Sciatic nerve (tissue), 2 donors: ENCODE results near the gene MUC5AC. TPM values are rescaled to one million over a fixed set of nuclear protein-coding genes. Genes with fewer than 3 reads are reported as not detected.
A peak's percentile ranks its signal among the peaks of the same experiment; 100 is the strongest.

Experiments
- ATAC-seq: fragments of 200-7000 bp; cut with Tn5 transposase; one replicate; pipeline ENCODE4 v1.9.1; 2020; ENCODE audit warnings: mild to moderate bottlenecking, moderate library complexity
- DNase-seq: peaks from one replicate; pipeline ENCODE4 v3.0.0-alpha.2; 2020; ENCODE audit warnings: low spot score
- intact Hi-C: fragments of 100-400 bp; cut with DNase I; formaldehyde crosslinking; loops from one replicate; pipeline ENCODE4 v1.14.2; 2022
- total RNA-seq: library from RNA; stranded (reverse); fragmentation: NEBNext Ultra II Directional; extraction: Animal tissue kit (Norgen Biotek cat#: 25700); gene quantifications from one replicate; pipeline ENCODE4 v1.2.1, GENCODE V29; 2021
- donor health status: DM: no; HTN: no; CAD: no.
- donor health status: DM: no; HTN: no; CAD: no.

MUC5AC gene
- total RNA-seq, 1 donor from 2014 or later = 0.27 TPM

DNA sequence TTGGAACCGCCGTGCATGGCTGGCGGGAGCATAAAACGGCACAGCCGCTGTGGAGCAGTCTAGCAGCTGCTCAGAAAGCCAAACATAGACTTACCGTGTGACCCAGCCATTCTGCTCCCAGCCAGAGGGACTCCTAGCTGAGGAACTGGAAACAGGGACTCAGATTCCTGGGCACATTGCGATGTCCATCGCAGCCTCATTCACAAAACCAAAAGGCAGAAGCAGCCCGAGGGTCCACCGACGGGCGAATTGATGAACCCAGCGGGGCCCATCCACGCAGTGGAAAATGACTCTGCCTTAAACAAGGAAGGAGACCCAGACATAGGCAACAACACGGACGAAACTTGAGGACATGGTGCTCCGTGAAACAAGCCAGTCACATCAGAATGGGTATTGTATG, 59.4 kb downstream of the MUC5AC start:
- ATAC-seq (no peak), DNase-seq (peak; percentile 22)
- intact Hi-C loops = no loop called here

DNA sequence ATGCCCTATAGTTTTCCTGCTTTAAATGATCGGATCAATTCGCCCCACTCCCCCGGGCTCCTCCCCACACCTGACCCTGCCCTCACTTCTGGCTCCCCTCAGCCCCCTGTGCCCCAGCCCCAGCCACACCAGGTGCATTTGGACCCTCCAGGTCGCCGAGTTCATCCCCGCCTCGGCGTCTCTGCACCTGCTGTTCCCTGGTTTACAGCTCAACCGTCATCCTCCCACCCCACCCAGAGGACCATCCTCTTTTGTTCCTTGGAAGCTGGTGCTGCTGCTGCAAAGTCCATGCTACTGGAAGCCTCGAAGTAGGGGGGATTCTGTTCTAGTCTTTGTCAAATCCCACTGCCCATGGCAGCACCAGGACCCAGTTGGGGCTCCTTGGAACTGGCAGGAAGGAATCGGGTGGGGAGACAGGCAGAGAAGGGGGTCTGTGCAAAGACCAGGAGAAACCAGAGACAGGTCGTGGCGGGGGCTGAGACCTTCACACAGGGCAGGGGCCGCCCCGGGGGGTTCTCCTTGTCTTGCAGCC, 60.6 kb downstream of the MUC5AC start:
- DNase-seq (peak; percentile 28), ATAC-seq (no peak)
- intact Hi-C loops = no loop called here

DNA sequence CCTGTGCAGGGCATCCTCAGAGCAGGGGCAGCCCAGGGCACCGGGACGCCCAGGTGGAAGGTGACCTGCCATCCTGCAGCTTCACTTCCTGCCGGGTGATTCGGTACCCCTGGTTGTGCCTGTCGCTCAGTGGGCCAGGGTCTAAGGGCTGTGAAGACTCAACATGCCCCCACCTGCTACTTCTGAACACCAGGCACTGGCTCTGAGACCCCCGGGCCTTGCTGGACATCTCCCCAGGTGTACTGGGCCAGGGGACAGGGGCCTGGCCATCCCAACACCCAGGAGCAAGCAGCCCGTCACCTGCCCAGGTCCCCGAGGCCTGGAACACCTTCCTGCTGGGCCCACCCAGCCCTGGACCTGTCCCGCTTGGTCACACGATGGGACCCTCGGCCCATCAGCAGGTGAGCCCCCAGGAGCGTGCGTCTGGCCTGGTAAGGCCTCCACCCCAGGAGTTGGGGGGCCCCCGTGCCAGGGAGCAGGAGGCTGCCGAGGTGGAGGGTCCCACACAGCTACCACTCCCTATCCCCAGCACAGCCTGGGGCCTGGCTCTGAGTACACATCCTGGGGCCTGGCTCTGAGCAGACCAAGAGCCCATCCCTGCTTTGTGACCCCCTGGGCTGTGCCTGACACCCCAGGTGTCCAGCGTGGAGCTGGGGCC, 61.2 kb downstream of the MUC5AC start:
- intact Hi-C loops = no loop called here
- ATAC-seq = no peak
- DNase-seq = peak; percentile 45

DNA sequence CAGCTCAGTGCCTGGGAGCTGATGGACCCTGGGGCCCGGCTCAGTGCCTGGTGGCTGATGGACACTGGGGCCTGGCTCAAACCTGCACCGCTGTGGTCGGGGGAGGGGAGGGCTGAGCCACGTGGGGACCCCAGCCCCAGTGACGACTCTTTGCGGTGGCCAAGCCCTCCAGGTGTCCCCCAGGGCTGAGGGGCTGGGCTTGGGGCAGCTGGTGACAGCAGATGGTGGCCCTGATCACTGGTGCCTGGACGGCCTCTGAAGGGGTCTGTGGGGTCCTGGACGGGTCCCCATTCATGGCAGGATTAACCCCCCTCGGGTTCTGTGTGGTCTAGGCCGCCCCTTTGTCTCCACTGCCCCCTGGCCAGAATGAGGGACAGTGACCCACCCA, 61.7 kb downstream of the MUC5AC start:
- no peak for ATAC-seq
- intact Hi-C loops = no loop called here
- DNase-seq = peak; percentile 37

DNA sequence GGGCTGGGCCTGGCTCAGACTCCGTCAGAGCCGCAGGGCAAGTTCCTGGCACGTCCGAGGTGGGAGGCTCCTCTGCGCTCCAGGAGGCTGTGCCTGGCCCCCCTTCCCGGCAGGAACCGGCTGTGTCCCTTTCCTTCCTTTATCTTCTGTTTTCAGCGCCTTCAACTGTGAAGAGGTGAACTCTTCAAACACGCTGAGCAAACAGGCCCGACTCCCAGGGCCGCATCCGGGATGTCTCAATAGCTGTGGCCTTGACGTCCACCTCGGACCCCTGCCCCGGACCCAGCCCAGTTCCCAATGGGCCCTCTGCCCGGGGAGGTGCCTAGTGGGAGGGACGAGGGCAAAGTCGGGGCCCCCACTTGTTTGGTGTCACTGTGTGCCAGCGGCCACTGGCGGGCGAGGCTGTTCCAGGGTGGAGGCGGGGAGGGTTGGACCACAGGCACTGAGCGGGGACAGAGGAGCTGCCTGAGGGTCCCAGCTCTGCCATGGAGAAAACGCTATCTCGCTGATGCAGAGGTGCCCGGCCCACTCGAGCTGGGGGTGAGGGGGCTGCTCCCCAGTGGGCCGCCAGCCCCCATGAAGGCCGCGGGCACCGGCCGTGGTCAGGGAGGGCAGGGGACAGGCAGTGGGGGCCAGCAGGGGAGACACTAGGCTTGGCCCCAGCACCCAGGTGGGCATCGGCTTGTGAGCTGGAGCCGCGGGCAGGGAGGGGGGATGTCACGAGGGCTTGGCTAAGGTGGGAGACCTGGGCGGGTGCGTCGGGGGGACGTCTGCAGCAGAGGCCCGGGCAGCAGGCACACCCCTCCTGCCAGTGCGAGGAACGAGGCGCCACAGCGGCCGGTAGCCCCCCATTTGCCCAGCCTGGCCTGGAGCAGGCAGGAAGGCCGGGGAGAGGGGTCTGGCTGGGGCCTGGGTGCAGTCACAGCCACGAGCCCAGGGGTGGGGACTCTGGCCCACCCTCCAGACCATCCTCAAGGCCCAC, 62.4 kb downstream of the MUC5AC start:
- peak; percentile 50 for DNase-seq
- intact Hi-C loops = no loop called here
- no peak for ATAC-seq

GRCh38 chr11:1220941-1221721, 63.4 kb downstream of the MUC5AC start:
- intact Hi-C loops = no loop called here
- ATAC-seq (no peak), DNase-seq (peak; percentile 48)

GRCh38 chr11:1221848-1222311, 64.1 kb downstream of the MUC5AC start:
- ATAC-seq = no peak
- DNase-seq = peak; percentile 51
- intact Hi-C loops = no loop called here

DNA sequence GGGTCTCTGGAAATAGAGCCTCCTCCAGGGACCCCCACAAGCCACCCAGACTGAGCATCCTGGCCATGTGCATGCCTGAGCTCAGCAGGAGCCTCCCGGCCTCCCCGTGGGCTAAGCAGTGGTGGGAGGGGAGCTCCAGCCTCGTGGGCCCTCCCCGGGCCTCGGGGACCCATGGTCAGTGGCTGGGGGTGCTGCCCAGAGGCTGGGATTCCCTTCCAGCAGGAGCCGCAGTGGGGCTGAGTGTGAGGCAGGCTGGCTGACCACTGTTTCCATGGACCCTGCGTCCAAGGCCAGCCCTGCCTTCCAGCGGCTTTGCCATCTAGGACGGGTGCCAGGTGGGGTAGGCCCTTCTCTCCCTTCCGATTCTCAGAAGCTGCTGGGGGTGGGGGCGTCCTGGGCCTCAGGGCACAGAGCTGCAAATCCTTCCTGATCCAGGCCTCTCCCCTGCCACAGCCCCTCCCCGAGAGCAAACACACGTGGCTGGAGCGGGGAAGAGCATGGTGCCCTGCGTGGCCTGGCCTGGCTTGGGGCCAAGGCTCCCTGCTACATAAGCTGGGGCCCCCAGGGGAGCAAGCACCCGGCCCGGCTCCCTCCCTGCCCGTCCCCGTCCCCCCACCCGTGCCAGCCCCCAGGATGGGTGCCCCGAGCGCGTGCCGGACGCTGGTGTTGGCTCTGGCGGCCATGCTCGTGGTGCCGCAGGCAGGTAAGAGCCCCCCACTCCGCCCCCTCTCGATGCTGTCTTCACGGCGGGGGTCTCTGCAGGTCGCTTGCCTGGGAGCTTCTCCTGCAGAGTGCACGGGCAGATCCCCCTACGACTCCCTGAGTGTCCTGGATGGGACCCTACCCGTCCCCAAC, 65.0 kb downstream of the MUC5AC start, which contains the start of gene MUC5B:
Gene MUC5B (plus strand): TSS at position 576 of the 855 bp plus-strand sequence. CDS start 58 bp downstream, at position 634.
- intact Hi-C loops = no loop called here
- ATAC-seq = no peak
- DNase-seq = peak; percentile 51

- no peak for ATAC-seq
- peak; percentile 47 for DNase-seq
- intact Hi-C loops = no loop called here
Observed at GRCh38 chr11:1223346-1224110, 65.8 kb downstream of the MUC5AC start.

- DNase-seq = peak; percentile 42
- no peak for ATAC-seq
- intact Hi-C loops = no loop called here
Observed at GRCh38 chr11:1224111-1224490, 66.3 kb downstream of the MUC5AC start.

DNA sequence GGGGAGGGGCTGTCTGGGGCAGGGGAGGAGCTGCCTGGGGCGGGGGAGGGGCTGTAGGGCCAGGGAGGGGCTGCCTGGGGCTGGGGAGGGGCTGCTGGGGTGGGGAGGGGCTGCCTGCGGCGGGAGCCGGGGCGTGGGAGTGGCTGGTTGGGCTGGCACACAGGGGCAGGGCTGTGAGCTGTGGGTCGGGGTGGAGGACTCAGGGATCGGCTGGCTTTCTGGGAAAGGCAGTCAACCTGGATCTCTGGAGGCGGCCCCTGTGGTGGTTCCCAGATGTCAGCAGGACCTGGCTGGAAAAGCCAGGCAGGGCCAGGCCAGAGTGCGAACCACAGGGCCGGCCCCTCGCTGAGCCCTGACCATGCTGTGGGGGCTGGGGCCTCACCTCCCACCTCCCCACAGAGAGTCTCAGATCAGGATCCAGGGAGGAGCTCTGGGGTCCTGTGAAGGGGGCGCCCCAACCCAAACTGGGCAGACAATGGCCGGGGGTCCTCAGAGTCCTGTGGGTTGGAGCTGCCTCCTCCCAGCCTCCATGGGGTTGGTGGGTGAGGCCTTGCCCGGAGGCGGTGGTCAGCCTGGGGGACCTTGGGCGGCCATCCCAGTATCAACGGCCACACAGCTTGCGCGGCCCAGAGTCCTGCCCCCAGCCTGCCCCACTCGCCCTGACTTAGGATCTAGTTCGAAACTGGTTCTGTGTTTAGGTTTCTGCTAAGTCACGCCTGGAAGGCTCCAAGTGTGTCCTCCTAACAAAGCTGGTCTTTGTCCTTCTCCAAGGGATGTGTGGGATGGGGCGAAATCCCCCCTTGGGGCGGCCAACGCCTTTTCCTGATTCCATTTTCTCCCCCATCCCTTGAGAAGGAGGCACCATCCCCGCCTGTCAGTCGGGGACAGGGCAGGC, 67.0 kb downstream of the MUC5AC start:
- DNase-seq (peak; percentile 57), ATAC-seq (peak; percentile 66)

DNA sequence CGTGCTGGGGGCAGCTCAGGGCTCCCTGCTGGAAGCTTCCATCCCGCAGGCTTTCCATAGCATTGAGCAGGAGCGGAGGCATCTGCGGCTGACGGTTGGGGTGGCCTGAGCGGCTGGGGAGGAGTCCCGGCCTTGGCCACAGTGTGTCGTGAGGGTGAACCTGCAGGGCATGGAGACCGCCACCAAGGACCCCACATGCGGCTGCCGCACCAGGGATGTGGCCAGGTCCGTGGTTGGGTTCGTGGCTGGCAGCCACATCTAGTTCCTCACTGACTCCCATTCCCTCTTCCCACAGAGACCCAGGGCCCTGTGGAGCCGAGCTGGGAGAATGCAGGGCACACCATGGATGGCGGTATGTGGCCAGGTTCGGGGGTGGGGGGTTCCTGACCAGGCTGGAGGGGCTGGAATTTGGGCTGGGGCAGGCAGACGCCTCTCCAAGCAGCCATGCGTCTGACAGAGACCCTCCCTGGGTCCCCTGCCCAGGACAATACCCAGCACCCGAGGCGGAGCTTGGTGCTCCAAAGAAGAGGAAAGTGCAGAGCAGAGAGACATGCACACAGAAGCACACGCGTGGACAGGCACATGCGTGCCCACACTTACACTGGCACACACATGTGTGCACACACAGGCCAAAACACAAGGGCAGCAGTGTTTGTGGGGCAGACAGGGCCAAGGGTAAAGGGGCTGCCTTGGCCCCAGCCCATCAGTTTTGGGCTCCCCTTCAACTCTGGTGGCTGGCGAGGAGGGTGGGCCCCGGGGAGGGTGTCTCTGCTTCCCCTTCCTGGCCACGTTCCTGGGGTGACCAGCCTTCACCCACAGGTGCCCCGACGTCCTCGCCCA, 67.9 kb downstream of the MUC5AC start:
- no peak for ATAC-seq
- DNase-seq = peak; percentile 53

More for the DNA sequence above, 67.0 kb downstream of the MUC5AC start:
- intact Hi-C loops = no loop called here

DNA sequence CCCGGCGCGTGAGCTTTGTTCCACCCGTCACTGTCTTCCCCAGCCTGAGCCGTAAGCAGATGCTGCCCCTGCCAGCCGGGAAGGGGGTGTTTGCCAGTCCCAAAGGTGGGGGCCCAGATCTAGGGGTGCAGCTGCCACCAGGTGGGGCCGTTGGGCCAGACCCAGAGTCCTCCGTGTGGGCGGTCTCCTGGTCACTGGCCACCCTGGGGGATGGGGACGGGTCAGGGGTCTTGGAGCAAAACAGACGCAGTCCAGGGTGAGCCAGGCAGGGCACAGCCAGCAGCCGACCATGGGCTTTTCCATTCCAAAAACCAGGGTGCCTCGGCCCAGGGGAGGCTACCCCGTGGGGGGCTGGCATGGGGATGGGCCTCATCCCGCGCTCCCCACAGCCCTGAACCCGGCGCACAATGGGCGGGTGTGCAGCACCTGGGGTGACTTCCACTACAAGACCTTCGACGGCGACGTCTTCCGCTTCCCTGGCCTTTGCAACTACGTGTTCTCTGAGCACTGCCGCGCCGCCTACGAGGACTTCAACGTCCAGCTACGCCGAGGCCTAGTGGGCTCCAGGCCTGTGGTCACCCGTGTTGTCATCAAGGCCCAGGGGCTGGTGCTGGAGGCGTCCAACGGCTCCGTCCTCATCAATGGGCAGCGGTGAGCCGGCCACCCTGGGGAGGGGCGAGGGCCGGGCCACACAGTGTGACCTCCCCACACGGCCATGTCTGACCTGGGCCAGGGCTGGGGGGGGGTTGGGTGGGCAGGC, 68.7 kb downstream of the MUC5AC start:
- peak; percentile 58 for DNase-seq
- intact Hi-C loops = no loop called here
- no peak for ATAC-seq

More for the DNA sequence above, 67.9 kb downstream of the MUC5AC start:
- intact Hi-C loops = no loop called here

GRCh38 chr11:1226986-1227550, 69.3 kb downstream of the MUC5AC start:
- peak; percentile 48 for DNase-seq
- intact Hi-C loops = no loop called here

More at GRCh38 chr11:1226986-1227550, 69.3 kb downstream of the MUC5AC start:
- no peak for ATAC-seq
